SK-N-SH (cell line): ENCODE results near the gene NFYA.

Experiments used
- GATA2 ChIP-seq: sonication (generic); formaldehyde crosslinking; IDR thresholded peaks from 2 replicates; pipeline ENCODE4 v1.5.0; 2020; ENCODE audit warnings: mild to moderate bottlenecking, missing genetic modification reagents
- MXI1 ChIP-seq: IDR thresholded peaks from 2 replicates; pipeline ENCODE4 v1.6.1; 2012; ENCODE audit warnings: mild to moderate bottlenecking, low read depth, low read length, improper control_type of control experiment
- NRF1 ChIP-seq: IDR thresholded peaks from 2 replicates; pipeline ENCODE4 v1.6.1; 2012; ENCODE audit warnings: low read depth, mild to moderate bottlenecking, low read length
- POLR2AphosphoS5 ChIP-seq: IDR thresholded peaks from 2 replicates; pipeline ENCODE4 v1.6.1; 2012; ENCODE audit warnings: low read depth, low read length
- RXRA ChIP-seq: IDR thresholded peaks from 2 replicates; pipeline ENCODE4 v1.4.0; 2012; ENCODE audit warnings: low read depth, mild to moderate bottlenecking, borderline replicate concordance
- SMC3 ChIP-seq: IDR thresholded peaks from 2 replicates; pipeline ENCODE4 v1.6.1; 2012; ENCODE audit warnings: low read depth, low read length, improper control_type of control experiment
- TF ChIP-seq, protein P1 (sequence below): fragments of 200-600 bp; sonication (generic); IDR thresholded peaks from 2 replicates; pipeline ENCODE4 v1.6.1; 2017; ENCODE audit warnings: antibody characterized with exemption, mild to moderate bottlenecking, moderate library complexity
- TF ChIP-seq, protein P2 (sequence below): IDR thresholded peaks from 2 replicates; pipeline ENCODE4 v1.6.1; 2012; ENCODE audit warnings: mild to moderate bottlenecking, low read depth, low read length, moderate library complexity
- TF ChIP-seq, protein P3 (sequence below): IDR thresholded peaks from 2 replicates; pipeline ENCODE4 v1.4.0; 2012; ENCODE audit warnings: low read depth, borderline replicate concordance

DNA sequence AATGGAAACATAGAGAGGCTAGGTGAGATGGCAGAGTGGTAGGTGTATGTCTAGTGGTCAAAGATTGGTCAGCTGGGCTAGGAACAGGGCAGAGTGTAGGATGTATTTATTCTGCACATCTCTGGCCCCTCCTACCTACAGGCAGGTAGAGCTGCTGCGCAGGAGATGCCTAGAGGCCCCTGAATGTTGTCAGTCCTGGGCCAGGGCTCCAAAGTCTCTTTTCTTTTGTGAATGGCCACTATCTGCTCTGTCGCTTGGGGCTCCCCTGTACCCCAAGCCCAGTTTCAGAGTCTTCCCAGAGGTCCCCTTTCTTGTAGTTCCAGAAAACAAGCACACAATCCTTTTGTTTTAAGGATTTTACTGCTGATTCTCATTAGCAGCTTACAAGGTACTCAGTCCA, 25.5 kb upstream of the NFYA start:
- TF ChIP-seq GATA2 (CRISPR knock-in tag) = no peak
- TF ChIP-seq, protein P1, sequence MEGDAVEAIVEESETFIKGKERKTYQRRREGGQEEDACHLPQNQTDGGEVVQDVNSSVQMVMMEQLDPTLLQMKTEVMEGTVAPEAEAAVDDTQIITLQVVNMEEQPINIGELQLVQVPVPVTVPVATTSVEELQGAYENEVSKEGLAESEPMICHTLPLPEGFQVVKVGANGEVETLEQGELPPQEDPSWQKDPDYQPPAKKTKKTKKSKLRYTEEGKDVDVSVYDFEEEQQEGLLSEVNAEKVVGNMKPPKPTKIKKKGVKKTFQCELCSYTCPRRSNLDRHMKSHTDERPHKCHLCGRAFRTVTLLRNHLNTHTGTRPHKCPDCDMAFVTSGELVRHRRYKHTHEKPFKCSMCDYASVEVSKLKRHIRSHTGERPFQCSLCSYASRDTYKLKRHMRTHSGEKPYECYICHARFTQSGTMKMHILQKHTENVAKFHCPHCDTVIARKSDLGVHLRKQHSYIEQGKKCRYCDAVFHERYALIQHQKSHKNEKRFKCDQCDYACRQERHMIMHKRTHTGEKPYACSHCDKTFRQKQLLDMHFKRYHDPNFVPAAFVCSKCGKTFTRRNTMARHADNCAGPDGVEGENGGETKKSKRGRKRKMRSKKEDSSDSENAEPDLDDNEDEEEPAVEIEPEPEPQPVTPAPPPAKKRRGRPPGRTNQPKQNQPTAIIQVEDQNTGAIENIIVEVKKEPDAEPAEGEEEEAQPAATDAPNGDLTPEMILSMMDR = no peak
- TF ChIP-seq RXRA = no peak
- TF ChIP-seq, protein P2, sequence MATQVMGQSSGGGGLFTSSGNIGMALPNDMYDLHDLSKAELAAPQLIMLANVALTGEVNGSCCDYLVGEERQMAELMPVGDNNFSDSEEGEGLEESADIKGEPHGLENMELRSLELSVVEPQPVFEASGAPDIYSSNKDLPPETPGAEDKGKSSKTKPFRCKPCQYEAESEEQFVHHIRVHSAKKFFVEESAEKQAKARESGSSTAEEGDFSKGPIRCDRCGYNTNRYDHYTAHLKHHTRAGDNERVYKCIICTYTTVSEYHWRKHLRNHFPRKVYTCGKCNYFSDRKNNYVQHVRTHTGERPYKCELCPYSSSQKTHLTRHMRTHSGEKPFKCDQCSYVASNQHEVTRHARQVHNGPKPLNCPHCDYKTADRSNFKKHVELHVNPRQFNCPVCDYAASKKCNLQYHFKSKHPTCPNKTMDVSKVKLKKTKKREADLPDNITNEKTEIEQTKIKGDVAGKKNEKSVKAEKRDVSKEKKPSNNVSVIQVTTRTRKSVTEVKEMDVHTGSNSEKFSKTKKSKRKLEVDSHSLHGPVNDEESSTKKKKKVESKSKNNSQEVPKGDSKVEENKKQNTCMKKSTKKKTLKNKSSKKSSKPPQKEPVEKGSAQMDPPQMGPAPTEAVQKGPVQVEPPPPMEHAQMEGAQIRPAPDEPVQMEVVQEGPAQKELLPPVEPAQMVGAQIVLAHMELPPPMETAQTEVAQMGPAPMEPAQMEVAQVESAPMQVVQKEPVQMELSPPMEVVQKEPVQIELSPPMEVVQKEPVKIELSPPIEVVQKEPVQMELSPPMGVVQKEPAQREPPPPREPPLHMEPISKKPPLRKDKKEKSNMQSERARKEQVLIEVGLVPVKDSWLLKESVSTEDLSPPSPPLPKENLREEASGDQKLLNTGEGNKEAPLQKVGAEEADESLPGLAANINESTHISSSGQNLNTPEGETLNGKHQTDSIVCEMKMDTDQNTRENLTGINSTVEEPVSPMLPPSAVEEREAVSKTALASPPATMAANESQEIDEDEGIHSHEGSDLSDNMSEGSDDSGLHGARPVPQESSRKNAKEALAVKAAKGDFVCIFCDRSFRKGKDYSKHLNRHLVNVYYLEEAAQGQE = no peak
- no peak for TF ChIP-seq MXI1
- no peak for TF ChIP-seq POLR2AphosphoS5
- no peak for TF ChIP-seq NRF1
- TF ChIP-seq, protein P3, sequence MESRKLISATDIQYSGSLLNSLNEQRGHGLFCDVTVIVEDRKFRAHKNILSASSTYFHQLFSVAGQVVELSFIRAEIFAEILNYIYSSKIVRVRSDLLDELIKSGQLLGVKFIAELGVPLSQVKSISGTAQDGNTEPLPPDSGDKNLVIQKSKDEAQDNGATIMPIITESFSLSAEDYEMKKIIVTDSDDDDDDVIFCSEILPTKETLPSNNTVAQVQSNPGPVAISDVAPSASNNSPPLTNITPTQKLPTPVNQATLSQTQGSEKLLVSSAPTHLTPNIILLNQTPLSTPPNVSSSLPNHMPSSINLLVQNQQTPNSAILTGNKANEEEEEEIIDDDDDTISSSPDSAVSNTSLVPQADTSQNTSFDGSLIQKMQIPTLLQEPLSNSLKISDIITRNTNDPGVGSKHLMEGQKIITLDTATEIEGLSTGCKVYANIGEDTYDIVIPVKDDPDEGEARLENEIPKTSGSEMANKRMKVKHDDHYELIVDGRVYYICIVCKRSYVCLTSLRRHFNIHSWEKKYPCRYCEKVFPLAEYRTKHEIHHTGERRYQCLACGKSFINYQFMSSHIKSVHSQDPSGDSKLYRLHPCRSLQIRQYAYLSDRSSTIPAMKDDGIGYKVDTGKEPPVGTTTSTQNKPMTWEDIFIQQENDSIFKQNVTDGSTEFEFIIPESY = no peak
- no peak for TF ChIP-seq SMC3
